IMR-90 (cell line): ENCODE data around the gene CUL9. TPM values are rescaled to one million over a fixed set of nuclear protein-coding genes. Genes with fewer than 3 reads are reported as not detected.

ENCODE experiments used
- ATAC-seq: fragments of 200-7000 bp; cut with Tn5 transposase; 2 replicates; pipeline ENCODE4 v1.9.1; 2020; ENCODE audit warnings: low read depth, mild to moderate bottlenecking, moderate library complexity
- BruUV-seq: library from RNA; stranded (reverse); fragments of 400-500 nt; replicated peaks from 2 replicates; lab custom pipeline; 2021; lab: Mats Ljungman, UMichigan
- CTCF ChIA-PET: fragments of 300-600 bp; formaldehyde crosslinking; extraction: SDS; loops from one replicate; lab custom pipeline; 2021; ENCODE audit warnings: antibody characterized with exemption; lab: Yijun Ruan, JAX
- POLR2A ChIA-PET: fragments of 300-600 bp; sonication (Branson Sonifier 250); formaldehyde crosslinking; loops from one replicate; lab custom pipeline; 2022; ENCODE audit warnings: antibody characterized with exemption; ENCODE audit not compliant: unreplicated experiment; lab: Charles Lee
- DNase-seq: peaks from one replicate; pipeline ENCODE4 v3.0.0; 2013
- H2AFZ ChIP-seq: replicated peaks from 2 replicates; pipeline ENCODE3; 2013; ENCODE audit warnings: low read length, mild to moderate bottlenecking; ENCODE audit not compliant: poor library complexity
- H2AK5ac ChIP-seq: 2 replicates; pipeline ENCODE4 v1.6.1; 2013; ENCODE audit warnings: low read depth, low read length, inconsistent platforms
- H2AK9ac ChIP-seq: replicated peaks from 2 replicates; pipeline ENCODE3; 2013; ENCODE audit warnings: mild to moderate bottlenecking, low read depth, low read length, moderate library complexity; ENCODE audit not compliant: poor library complexity
- H2BK120ac ChIP-seq: 2 replicates; pipeline ENCODE4 v1.6.1; 2013; ENCODE audit warnings: low read depth, low read length, inconsistent platforms
- H2BK15ac ChIP-seq: 3 replicates; pipeline ENCODE4 v1.6.1; 2013; ENCODE audit warnings: low read depth, low read length, inconsistent platforms
- H2BK20ac ChIP-seq: 2 replicates; pipeline ENCODE4 v1.6.1; 2013; ENCODE audit warnings: low read depth, mild to moderate bottlenecking, inconsistent platforms, low read length, moderate library complexity
- H2BK5ac ChIP-seq: 2 replicates; pipeline ENCODE4 v1.6.1; 2013; ENCODE audit warnings: mild to moderate bottlenecking, low read depth, low read length, inconsistent platforms; ENCODE audit not compliant: poor library complexity, severe bottlenecking
- H3K14ac ChIP-seq: replicated peaks from 2 replicates; pipeline ENCODE4 v1.6.1; 2013; ENCODE audit warnings: low read depth, low read length, inconsistent platforms
- H3K18ac ChIP-seq: 2 replicates; pipeline ENCODE4 v1.6.1; 2013; ENCODE audit warnings: low read depth, low read length, control low read depth
- H3K23ac ChIP-seq: 2 replicates; pipeline ENCODE4 v1.6.1; 2013; ENCODE audit warnings: low read depth, low read length, inconsistent platforms
- H3K27ac ChIP-seq: 2 replicates; pipeline ENCODE4 v1.5.1; 2013; ENCODE audit warnings: mild to moderate bottlenecking, control low read depth, low read length; ENCODE audit not compliant: insufficient read depth
- H3K27me3 ChIP-seq: 2 replicates; pipeline ENCODE4 v1.6.1; 2013; ENCODE audit warnings: low read length; ENCODE audit not compliant: control insufficient read depth, insufficient read depth
- H3K36me3 ChIP-seq: 2 replicates; pipeline ENCODE4 v1.6.1; 2013; ENCODE audit warnings: low read length, mixed read lengths; ENCODE audit not compliant: control insufficient read depth, insufficient read depth
- H3K4ac ChIP-seq: 2 replicates; pipeline ENCODE4 v1.6.1; 2013; ENCODE audit warnings: low read depth, low read length, inconsistent platforms
- H3K4me1 ChIP-seq: 2 replicates; pipeline ENCODE4 v1.6.1; 2013; ENCODE audit warnings: low read length, mixed read lengths; ENCODE audit not compliant: control insufficient read depth, insufficient read depth
- H3K4me2 ChIP-seq: 2 replicates; pipeline ENCODE4 v1.6.1; 2013; ENCODE audit warnings: low read depth, mild to moderate bottlenecking, control low read depth, low read length, moderate library complexity
- H3K4me3 ChIP-seq: 2 replicates; pipeline ENCODE4 v1.5.1; 2013; ENCODE audit warnings: low read depth, mild to moderate bottlenecking, control low read depth, low read length, moderate library complexity; ENCODE audit not compliant: insufficient read depth
- H3K56ac ChIP-seq: 2 replicates; pipeline ENCODE4 v1.6.1; 2013; ENCODE audit warnings: low read length, inconsistent platforms; ENCODE audit not compliant: insufficient read depth; ENCODE audit errors: extremely low read depth
- H3K79me1 ChIP-seq, 2 experiments: 2 replicates each; pipeline ENCODE4 v1.6.1; 2013; ENCODE audit warnings: low read length in 2 of 2, inconsistent platforms in 1 of 2, low read depth in 1 of 2
- H3K9ac ChIP-seq: 2 replicates; pipeline ENCODE4 v1.6.1; 2013; ENCODE audit warnings: low read depth, low read length, control low read depth
- H3K9me1 ChIP-seq: 2 replicates; pipeline ENCODE4 v1.6.1; 2013; ENCODE audit warnings: low read length, inconsistent platforms; ENCODE audit not compliant: insufficient read depth
- H3K9me3 ChIP-seq: 2 replicates; pipeline ENCODE4 v1.6.1; 2013; ENCODE audit warnings: low read length; ENCODE audit not compliant: control insufficient read depth, insufficient read depth
- H4K20me1 ChIP-seq: 2 replicates; pipeline ENCODE4 v1.6.1; 2013; ENCODE audit warnings: low read length, inconsistent platforms; ENCODE audit not compliant: insufficient read depth
- H4K5ac ChIP-seq: 2 replicates; pipeline ENCODE4 v1.6.1; 2013; ENCODE audit warnings: mild to moderate bottlenecking, low read depth, low read length, control low read depth
- H4K8ac ChIP-seq, 2 experiments: 2 replicates each; pipeline ENCODE4 v1.6.1; 2013; ENCODE audit warnings: low read depth in 2 of 2, low read length in 2 of 2, control low read depth in 1 of 2, inconsistent platforms in 1 of 2
- H4K91ac ChIP-seq: 2 replicates; pipeline ENCODE4 v1.6.1; 2013; ENCODE audit warnings: low read depth, low read length, inconsistent platforms; ENCODE audit not compliant: insufficient read depth
- CTCF ChIP-seq: conservative IDR thresholded peaks from 2 replicates; pipeline ENCODE4 v1.5.1; 2012; ENCODE audit warnings: mild to moderate bottlenecking, low read depth, low read length, improper control_type of control experiment
- ELK1 ChIP-seq: fragments of 150-350 bp; IDR thresholded peaks from 2 replicates; pipeline ENCODE4 v1.6.1; 2016; ENCODE audit warnings: low read depth, mild to moderate bottlenecking, low read length, moderate library complexity, borderline replicate concordance
- MAFK ChIP-seq: IDR thresholded peaks from 2 replicates; pipeline ENCODE4 v1.6.1; 2012; ENCODE audit warnings: low read depth, low read length, improper control_type of control experiment
- MAZ ChIP-seq: IDR thresholded peaks from 2 replicates; pipeline ENCODE4 v1.6.1; 2012; ENCODE audit warnings: low read depth, mild to moderate bottlenecking, low read length, improper control_type of control experiment, moderate library complexity, borderline replicate concordance
- RCOR1 ChIP-seq: IDR thresholded peaks from 2 replicates; pipeline ENCODE4 v1.6.1; 2012; ENCODE audit warnings: mild to moderate bottlenecking, low read length, improper control_type of control experiment; ENCODE audit not compliant: insufficient replicate concordance
- USF2 ChIP-seq: fragments of 150-350 bp; IDR thresholded peaks from 2 replicates; pipeline ENCODE4 v1.6.1; 2017; ENCODE audit warnings: mild to moderate bottlenecking, antibody characterized with exemption, low read length, low read depth
- WGBS, 2 experiments: methylation state at CpG; one replicate each; pipeline versions ENCODE4 v1.1.5 to v1.1.7; 2013; ENCODE audit warnings: missing lambda C conversion rate in 2 of 2; ENCODE audit not compliant: insufficient read length in 1 of 2; ENCODE audit errors: extremely low coverage in 2 of 2; 5-methylcytosine and 5-hydroxymethylcytosine counted together
- dilution Hi-C: fragments of 300-500 bp; cut with HindIII; formaldehyde crosslinking; loops from one replicate; pipeline ENCODE4 v1.14.3; 2018; ENCODE audit warnings: low sequenced_read_pairs; ENCODE audit not compliant: unreplicated experiment
- in situ Hi-C: fragments of 300-500 bp; cut with MboI; formaldehyde crosslinking; loops from 3 replicates; pipeline ENCODE4 v1.14.3; 2019; ENCODE audit warnings: low sequenced_read_pairs, inconsistent platforms, mixed read lengths
- intact Hi-C: fragments of 100-400 bp; cut with micrococcal nuclease; formaldehyde crosslinking; loops from 2 replicates; pipeline ENCODE4 v1.10.0; 2022
- polyA plus RNA-seq, 3 experiments: library from polyadenylated mRNA; depleted of rRNA; stranded (reverse); fragments of >200 nt; gene quantifications; 2 replicates each; pipeline ENCODE4 v1.2.3, GENCODE V29; 2012; ENCODE audit warnings: low replicate concordance in 1 of 3
- total RNA-seq: library from RNA; depleted of rRNA; stranded (reverse); fragments of >200 nt; gene quantifications from 2 replicates; pipeline ENCODE4 v1.2.3, GENCODE V29; 2012

CUL9 gene
- total and polyA plus RNA-seq, 2 of the 4 experiments (the other 2 are of a cell fraction), result 7.7 to 19.5 TPM

GRCh38 chr6:43240950-43241349, 59.0 kb downstream of the CUL9 start:
- H4K5ac ChIP-seq, result no peak overlapping the region
- H3K14ac ChIP-seq, result no peak overlapping the region
- H3K27ac ChIP-seq, result no peak overlapping the region
- H3K9me1 ChIP-seq, result no peaks in the 10 kb centered on the region
- no peak overlapping the region for H2BK20ac ChIP-seq
- H2AK9ac ChIP-seq, result no peak overlapping the region
- dilution Hi-C loops (no loop called here), intact Hi-C loops (no loop called here), in situ Hi-C loops (no loop called here)
- H3K4ac ChIP-seq, result no peak overlapping the region
- DNase-seq (no peak), ATAC-seq (no peak)
- no peak overlapping the region for H3K56ac ChIP-seq
- BruUV-seq, result no TSS peak
- no peak overlapping the region for H2AFZ ChIP-seq
- no peak overlapping the region for H3K23ac ChIP-seq
- no peaks in the 10 kb centered on the region for H4K20me1 ChIP-seq
- no peak overlapping the region for H4K8ac ChIP-seq
- H3K79me1 ChIP-seq, result no peaks in the 10 kb centered on the region
- TF ChIP-seq RCOR1 (no peak), ELK1 (no peak), USF2 (no peak), MAZ (no peak), CTCF (no peak), MAFK (no peak)
- peaks cover 8% of the 10 kb centered on the region for H3K9me3 ChIP-seq
- no peak overlapping the region for H2BK15ac ChIP-seq
- no peak overlapping the region for H3K9ac ChIP-seq
- ChIA-PET CTCF (interaction anchor here (2.1 kb wide), 1 partner anchor 12 kb away, joined by 5 read pairs; the partner anchor contains the start of gene DNPH1), POLR2A (no interaction called here)
- no peak overlapping the region for H2AK5ac ChIP-seq
- H3K4me2 ChIP-seq, result no peak overlapping the region
- H3K4me3 ChIP-seq, result no peak overlapping the region
- H3K27me3 ChIP-seq, result peaks cover 61% of the 10 kb centered on the region
- no CpG with 5 or more reads among the region's 1 CpG for WGBS, 2 experiments
- no peak overlapping the region for H2BK5ac ChIP-seq
- no peak overlapping the region for H2BK120ac ChIP-seq
- no peaks in the 10 kb centered on the region for H3K36me3 ChIP-seq
- H4K91ac ChIP-seq, result no peak overlapping the region
- no peak overlapping the region for H3K18ac ChIP-seq
- no peaks in the 10 kb centered on the region for H3K4me1 ChIP-seq
